ENCODE measurements around the gene CLIC1.

The CLIC1 gene

GRCh38 chr6:31727717-31728671, 8.3 kb downstream of the CLIC1 start:
- H3K27me3 ChIP-seq (ENCODE audit: control insufficient read depth, insufficient read depth, low read length): no peaks in the 10 kb centered on the region
- H3K4me3 ChIP-seq (ENCODE audit: low read depth, low read length): no peak overlapping the region
- peaks cover 8% of the 10 kb centered on the region for H3K4me1 ChIP-seq (ENCODE audit: control insufficient read depth, insufficient read depth, low read length)
- H3K36me3 ChIP-seq (ENCODE audit: control insufficient read depth, insufficient read depth, low read length): peaks cover 41% of the 10 kb centered on the region
- H3K27ac ChIP-seq (ENCODE audit: low read depth, low read length): no peak overlapping the region
- no peak overlapping the region for H3K9ac ChIP-seq (ENCODE audit: low read depth, low read length)
- no peaks in the 10 kb centered on the region for H3K9me3 ChIP-seq (ENCODE audit: control insufficient read depth, insufficient read depth, low read length)

- Histone ChIP-seq H3K4me1 (ENCODE audit: control insufficient read depth, insufficient read depth, low read length) (peaks cover 8% of the 10 kb centered on the region), H3K9ac (ENCODE audit: low read depth, low read length) (no peak overlapping the region), H3K4me3 (ENCODE audit: low read depth, low read length) (no peak overlapping the region), H3K36me3 (ENCODE audit: control insufficient read depth, insufficient read depth, low read length) (peaks cover 35% of the 10 kb centered on the region), H3K27me3 (ENCODE audit: control insufficient read depth, insufficient read depth, low read length) (no peaks in the 10 kb centered on the region), H3K27ac (ENCODE audit: low read depth, low read length) (no peak overlapping the region), H3K9me3 (ENCODE audit: control insufficient read depth, insufficient read depth, low read length) (no peaks in the 10 kb centered on the region)
Measured at GRCh38 chr6:31727034-31727716, 9.2 kb downstream of the CLIC1 start.

- Histone ChIP-seq H3K4me1 (ENCODE audit: control insufficient read depth, insufficient read depth, low read length) (peaks cover 8% of the 10 kb centered on the region), H3K27me3 (ENCODE audit: control insufficient read depth, insufficient read depth, low read length) (no peaks in the 10 kb centered on the region), H3K9ac (ENCODE audit: low read depth, low read length) (no peak overlapping the region), H3K9me3 (ENCODE audit: control insufficient read depth, insufficient read depth, low read length) (no peaks in the 10 kb centered on the region), H3K4me3 (ENCODE audit: low read depth, low read length) (no peak overlapping the region), H3K27ac (ENCODE audit: low read depth, low read length) (no peak overlapping the region), H3K36me3 (ENCODE audit: control insufficient read depth, insufficient read depth, low read length) (peaks cover 22% of the 10 kb centered on the region)
Measured at GRCh38 chr6:31725502-31726350, 10.6 kb downstream of the CLIC1 start.

- Histone ChIP-seq H3K27ac (ENCODE audit: low read depth, low read length) (no peak overlapping the region), H3K4me1 (ENCODE audit: control insufficient read depth, insufficient read depth, low read length) (0 out of 2 replicates have a peak, but pooled peaks cover 3% of the 10 kb centered on the region), H3K4me3 (ENCODE audit: low read depth, low read length) (no peak overlapping the region), H3K27me3 (ENCODE audit: control insufficient read depth, insufficient read depth, low read length) (no peaks in the 10 kb centered on the region), H3K9ac (ENCODE audit: low read depth, low read length) (no peak overlapping the region), H3K36me3 (ENCODE audit: control insufficient read depth, insufficient read depth, low read length) (peaks cover 20% of the 10 kb centered on the region), H3K9me3 (ENCODE audit: control insufficient read depth, insufficient read depth, low read length) (no peaks in the 10 kb centered on the region)
Measured at GRCh38 chr6:31723980-31724691, 12.2 kb downstream of the CLIC1 start.

GRCh38 chr6:31723245-31723979, 12.9 kb downstream of the CLIC1 start, which contains the start of gene MPIG6B:
Gene MPIG6B (plus strand): TSS chr6:31723373. CDS start chr6:31723384, 11 bp downstream.
- H3K4me3 ChIP-seq (ENCODE audit: low read depth, low read length): no peak within 1 kb of the TSS
- H3K9me3 ChIP-seq (ENCODE audit: control insufficient read depth, insufficient read depth, low read length): no peaks in the 10 kb centered on the region
- peaks cover 5% of the 10 kb centered on the region for H3K4me1 ChIP-seq (ENCODE audit: control insufficient read depth, insufficient read depth, low read length)
- H3K27ac ChIP-seq (ENCODE audit: low read depth, low read length): no peak within 1 kb of the TSS
- H3K27me3 ChIP-seq (ENCODE audit: control insufficient read depth, insufficient read depth, low read length): no peaks in the 10 kb centered on the region
- no peak within 1 kb of the TSS for H3K9ac ChIP-seq (ENCODE audit: low read depth, low read length)
- peaks cover 20% of the 10 kb centered on the region for H3K36me3 ChIP-seq (ENCODE audit: control insufficient read depth, insufficient read depth, low read length)

- H3K9ac ChIP-seq (ENCODE audit: low read depth, low read length): no peak overlapping the region
- peaks cover 14% of the 10 kb centered on the region for H3K36me3 ChIP-seq (ENCODE audit: control insufficient read depth, insufficient read depth, low read length)
- peaks cover 13% of the 10 kb centered on the region for H3K4me1 ChIP-seq (ENCODE audit: control insufficient read depth, insufficient read depth, low read length)
- H3K27me3 ChIP-seq (ENCODE audit: control insufficient read depth, insufficient read depth, low read length): no peaks in the 10 kb centered on the region
- H3K9me3 ChIP-seq (ENCODE audit: control insufficient read depth, insufficient read depth, low read length): no peaks in the 10 kb centered on the region
- H3K4me3 ChIP-seq (ENCODE audit: low read depth, low read length): no peak overlapping the region
- no peak overlapping the region for H3K27ac ChIP-seq (ENCODE audit: low read depth, low read length)
Measured at GRCh38 chr6:31722173-31722572, 14.2 kb downstream of the CLIC1 start.

- Histone ChIP-seq H3K36me3 (ENCODE audit: control insufficient read depth, insufficient read depth, low read length) (peaks cover 7% of the 10 kb centered on the region), H3K4me3 (ENCODE audit: low read depth, low read length) (no peak within 1 kb of the TSS), H3K9me3 (ENCODE audit: control insufficient read depth, insufficient read depth, low read length) (no peaks in the 10 kb centered on the region), H3K4me1 (ENCODE audit: control insufficient read depth, insufficient read depth, low read length) (peaks cover 13% of the 10 kb centered on the region), H3K27ac (ENCODE audit: low read depth, low read length) (no peak within 1 kb of the TSS), H3K27me3 (ENCODE audit: control insufficient read depth, insufficient read depth, low read length) (no peaks in the 10 kb centered on the region), H3K9ac (ENCODE audit: low read depth, low read length) (no peak within 1 kb of the TSS)
Measured at GRCh38 chr6:31721351-31722020, 14.8 kb downstream of the CLIC1 start, which contains the start of gene LY6G6C. Gene LY6G6C (minus strand): TSS chr6:31721746. CDS start chr6:31721679, 67 bp downstream.

- Histone ChIP-seq H3K36me3 (ENCODE audit: control insufficient read depth, insufficient read depth, low read length) (no peaks in the 10 kb centered on the region), H3K27me3 (ENCODE audit: control insufficient read depth, insufficient read depth, low read length) (no peaks in the 10 kb centered on the region), H3K27ac (ENCODE audit: low read depth, low read length) (no peak overlapping the region), H3K4me3 (ENCODE audit: low read depth, low read length) (no peak overlapping the region), H3K9me3 (ENCODE audit: control insufficient read depth, insufficient read depth, low read length) (no peaks in the 10 kb centered on the region), H3K9ac (ENCODE audit: low read depth, low read length) (no peak overlapping the region), H3K4me1 (ENCODE audit: control insufficient read depth, insufficient read depth, low read length) (peaks cover 15% of the 10 kb centered on the region)
Measured at GRCh38 chr6:31720196-31720770, 16.0 kb downstream of the CLIC1 start.

GRCh38 chr6:31719001-31719400, 17.3 kb downstream of the CLIC1 start:
- no peaks in the 10 kb centered on the region for H3K36me3 ChIP-seq (ENCODE audit: control insufficient read depth, insufficient read depth, low read length)
- no peak overlapping the region for H3K27ac ChIP-seq (ENCODE audit: low read depth, low read length)
- no peaks in the 10 kb centered on the region for H3K27me3 ChIP-seq (ENCODE audit: control insufficient read depth, insufficient read depth, low read length)
- no peak overlapping the region for H3K9ac ChIP-seq (ENCODE audit: low read depth, low read length)
- peaks cover 27% of the 10 kb centered on the region for H3K4me1 ChIP-seq (ENCODE audit: control insufficient read depth, insufficient read depth, low read length)
- no peak overlapping the region for H3K4me3 ChIP-seq (ENCODE audit: low read depth, low read length)
- H3K9me3 ChIP-seq (ENCODE audit: control insufficient read depth, insufficient read depth, low read length): no peaks in the 10 kb centered on the region

All from HUES48 (cell line).